Transverse colon (tissue), 3 donors: ENCODE measurements around the gene HECW1.

ENCODE experiments used
- CTCF ChIP-seq, 5 experiments: fragments of 200-600 bp in 3 of 5; fragments of 450-650 bp in 2 of 5; sonication (generic) in 3 of 5; IDR thresholded peaks; 1 replicate in 2 of 5; 2 replicates in 3 of 5; pipeline ENCODE4 v1.5.1; 2016 to 2017; ENCODE audit warnings: antibody characterized with exemption in 5 of 5, inconsistent platforms in 3 of 5, mild to moderate bottlenecking in 2 of 5, moderate library complexity in 1 of 5
- EP300 ChIP-seq: sonication (generic); formaldehyde crosslinking; IDR thresholded peaks from one replicate; pipeline ENCODE4 v1.6.1; 2017; ENCODE audit warnings: antibody characterized with exemption, low read depth
- POLR2A ChIP-seq: fragments of 450-650 bp; IDR thresholded peaks from one replicate; pipeline ENCODE4 v1.6.1; 2016; ENCODE audit warnings: antibody characterized with exemption, mild to moderate bottlenecking, moderate library complexity

- TF ChIP-seq POLR2A (no peak), CTCF (IDR thresholded peaks at IDR 0.05) (no peak), EP300 (no peak)
Measured at GRCh38 chr7:43302211-43302711, 189.8 kb downstream of the HECW1 start.
